ENCODE data around the gene BFSP2.
"Not testable (repeated sequence)": the region's sequence is repeated elsewhere in the genome, so short reads cannot be mapped to it uniquely, and the experiment has no call there.

Gene BFSP2

GRCh38 chr3:133479895-133480669 lies 80.2 kb downstream of the BFSP2 start:
- TF ChIP-seq POLR2AphosphoS5 (IDR thresholded peaks at IDR 0.05; ENCODE audit: low read depth, low read length) (peak; percentile 63), TAF1 (IDR thresholded peaks at IDR 0.05; ENCODE audit: low read depth, low read length) (no peak), POLR2A (IDR thresholded peaks at IDR 0.05; ENCODE audit: low read depth, low read length) (peak; percentile 75; the same call in 1 of the 2 replicates), PAX5 (IDR thresholded peaks at IDR 0.05; ENCODE audit: insufficient read depth, low read length, severe bottlenecking) (no peak), POU2F2 (IDR thresholded peaks at IDR 0.05; ENCODE audit: low read depth, low read length) (peak; percentile 54; the same call in 1 of the 2 replicates), SPI1 (IDR thresholded peaks at IDR 0.05; ENCODE audit: low read depth, low read length) (no peak)
- DNase-seq (ENCODE audit: insufficient read length, low spot score) = no peak
- peak; percentile 82 for FAIRE-seq

- DNase-seq (ENCODE audit: insufficient read length, low spot score); FAIRE-seq: not testable (repeated sequence)
Measured at GRCh38 chr3:133482474-133482873, 82.6 kb downstream of the BFSP2 start.

- DNase-seq (ENCODE audit: insufficient read length, low spot score) = no peak
- TF ChIP-seq TAF1 (IDR thresholded peaks at IDR 0.05; ENCODE audit: low read depth, low read length) (no peak), PAX5 (IDR thresholded peaks at IDR 0.05; ENCODE audit: insufficient read depth, low read length, severe bottlenecking) (no peak), POU2F2 (IDR thresholded peaks at IDR 0.05; ENCODE audit: low read depth, low read length) (no peak), SPI1 (IDR thresholded peaks at IDR 0.05; ENCODE audit: low read depth, low read length) (no peak), POLR2AphosphoS5 (IDR thresholded peaks at IDR 0.05; ENCODE audit: low read depth, low read length) (no peak), POLR2A (IDR thresholded peaks at IDR 0.05; ENCODE audit: low read depth, low read length) (no peak)
- no peak for FAIRE-seq
Measured at GRCh38 chr3:133486658-133487057, 86.8 kb downstream of the BFSP2 start.

DNA sequence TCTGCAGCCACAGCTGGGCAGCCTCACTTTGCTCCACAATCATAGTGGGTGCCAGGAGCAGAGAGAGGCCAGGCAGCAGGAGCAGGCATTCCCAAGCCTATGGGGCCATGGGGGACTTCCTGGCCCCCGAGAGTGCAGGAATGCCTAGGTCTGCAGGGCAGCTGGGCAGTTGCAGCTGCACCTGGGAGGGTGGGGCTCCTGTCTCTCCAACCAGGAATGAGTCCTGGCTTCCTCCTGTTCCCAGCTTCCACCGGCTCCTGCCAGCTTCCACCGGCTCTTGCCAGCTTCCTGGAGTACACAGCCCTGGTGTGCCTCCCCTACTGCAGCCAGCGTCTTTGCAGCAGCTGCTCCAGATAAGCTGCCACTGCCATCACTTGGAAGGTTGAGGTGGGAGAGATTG lies 87.3 kb downstream of the BFSP2 start:
- no peak for FAIRE-seq
- DNase-seq (ENCODE audit: insufficient read length, low spot score) = no peak
- no peak for TF ChIP-seq POLR2A (IDR thresholded peaks at IDR 0.05; ENCODE audit: low read depth, low read length)
- TF ChIP-seq PAX5 (IDR thresholded peaks at IDR 0.05; ENCODE audit: insufficient read depth, low read length, severe bottlenecking) = no peak
- TF ChIP-seq POLR2AphosphoS5 (IDR thresholded peaks at IDR 0.05; ENCODE audit: low read depth, low read length) = no peak
- TF ChIP-seq TAF1 (IDR thresholded peaks at IDR 0.05; ENCODE audit: low read depth, low read length) = no peak
- TF ChIP-seq POU2F2 (IDR thresholded peaks at IDR 0.05; ENCODE audit: low read depth, low read length) = no peak
- no peak for TF ChIP-seq SPI1 (IDR thresholded peaks at IDR 0.05; ENCODE audit: low read depth, low read length)

- DNase-seq (ENCODE audit: insufficient read length, low spot score) (no peak), FAIRE-seq (no peak)
- TF ChIP-seq SPI1 (IDR thresholded peaks at IDR 0.05; ENCODE audit: low read depth, low read length) (no peak), PAX5 (IDR thresholded peaks at IDR 0.05; ENCODE audit: insufficient read depth, low read length, severe bottlenecking) (no peak), POU2F2 (IDR thresholded peaks at IDR 0.05; ENCODE audit: low read depth, low read length) (no peak), TAF1 (IDR thresholded peaks at IDR 0.05; ENCODE audit: low read depth, low read length) (no peak)
Measured at GRCh38 chr3:133487920-133488540, 88.2 kb downstream of the BFSP2 start.

- TF ChIP-seq POU2F2 (IDR thresholded peaks at IDR 0.05; ENCODE audit: low read depth, low read length) (peak; percentile 78; the same call in 1 of the 2 replicates), POLR2A (IDR thresholded peaks at IDR 0.05; ENCODE audit: low read depth, low read length) (no peak), POLR2AphosphoS5 (IDR thresholded peaks at IDR 0.05; ENCODE audit: low read depth, low read length) (no peak)
- no peak for DNase-seq (ENCODE audit: insufficient read length, low spot score)
- FAIRE-seq = peak; percentile 78
Measured at GRCh38 chr3:133488785-133489367, 89.0 kb downstream of the BFSP2 start.

DNA sequence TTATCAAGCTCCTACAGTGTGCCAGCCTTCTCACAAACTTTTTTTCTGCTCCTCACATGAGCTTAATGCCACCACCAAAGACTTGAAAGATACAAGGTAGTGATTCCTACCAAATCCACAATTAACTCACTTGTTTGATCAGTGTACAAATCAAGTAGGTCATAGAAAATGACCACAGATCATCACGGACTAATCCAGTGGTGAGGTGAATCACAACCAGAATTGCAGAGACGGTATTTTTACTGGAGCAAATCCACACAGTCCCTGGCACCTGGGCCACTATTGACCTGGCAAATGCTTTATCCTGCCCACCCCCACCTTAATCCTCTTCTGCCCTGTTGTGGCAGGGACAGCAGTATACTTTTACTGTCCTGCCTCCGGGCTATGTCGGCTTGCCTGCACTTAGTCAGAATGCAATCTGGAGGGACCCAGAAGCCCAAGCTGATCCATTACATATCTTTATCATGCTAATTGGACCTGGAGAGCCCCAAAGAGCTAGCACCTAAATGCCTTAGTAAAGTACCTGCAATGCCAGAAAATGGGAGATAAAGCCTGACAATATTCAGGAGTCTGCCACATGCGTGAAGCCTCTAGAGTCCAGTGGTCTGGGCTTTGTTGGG lies 89.7 kb downstream of the BFSP2 start:
- no peak for TF ChIP-seq PAX5 (IDR thresholded peaks at IDR 0.05; ENCODE audit: insufficient read depth, low read length, severe bottlenecking)
- TF ChIP-seq SPI1 (IDR thresholded peaks at IDR 0.05; ENCODE audit: low read depth, low read length) = no peak
- TF ChIP-seq POLR2AphosphoS5 (IDR thresholded peaks at IDR 0.05; ENCODE audit: low read depth, low read length) = no peak
- TF ChIP-seq POLR2A (IDR thresholded peaks at IDR 0.05; ENCODE audit: low read depth, low read length) = no peak
- no peak for DNase-seq (ENCODE audit: insufficient read length, low spot score)
- FAIRE-seq = no peak

- TF ChIP-seq POU2F2 (IDR thresholded peaks at IDR 0.05; ENCODE audit: low read depth, low read length) (peak; percentile 91), POLR2A (IDR thresholded peaks at IDR 0.05; ENCODE audit: low read depth, low read length) (no peak), PAX5 (IDR thresholded peaks at IDR 0.05; ENCODE audit: insufficient read depth, low read length, severe bottlenecking) (peak; percentile 87), TAF1 (IDR thresholded peaks at IDR 0.05; ENCODE audit: low read depth, low read length) (no peak), POLR2AphosphoS5 (IDR thresholded peaks at IDR 0.05; ENCODE audit: low read depth, low read length) (peak; percentile 61; the same call in 1 of the 2 replicates)
- peak; percentile 66 for DNase-seq (ENCODE audit: insufficient read length, low spot score)
- FAIRE-seq = peak; percentile 93
Measured at GRCh38 chr3:133490468-133491351, 90.9 kb downstream of the BFSP2 start.

GRCh38 chr3:133491481-133492059 lies 91.7 kb downstream of the BFSP2 start:
- DNase-seq (ENCODE audit: insufficient read length, low spot score) (no peak), FAIRE-seq (no peak)
- TF ChIP-seq SPI1 (IDR thresholded peaks at IDR 0.05; ENCODE audit: low read depth, low read length) (no peak), TAF1 (IDR thresholded peaks at IDR 0.05; ENCODE audit: low read depth, low read length) (no peak), POU2F2 (IDR thresholded peaks at IDR 0.05; ENCODE audit: low read depth, low read length) (no peak), PAX5 (IDR thresholded peaks at IDR 0.05; ENCODE audit: insufficient read depth, low read length, severe bottlenecking) (no peak), POLR2A (IDR thresholded peaks at IDR 0.05; ENCODE audit: low read depth, low read length) (no peak)
